IPS-NIHi7 (cell line): Measurements from ENCODE around the gene RUNX1.

Experiments used
- DNase-seq: peaks from one replicate; pipeline ENCODE4 v3.0.0; 2012; ENCODE audit warnings: mixed read lengths; ENCODE audit errors: extremely low spot score

The RUNX1 gene

DNA sequence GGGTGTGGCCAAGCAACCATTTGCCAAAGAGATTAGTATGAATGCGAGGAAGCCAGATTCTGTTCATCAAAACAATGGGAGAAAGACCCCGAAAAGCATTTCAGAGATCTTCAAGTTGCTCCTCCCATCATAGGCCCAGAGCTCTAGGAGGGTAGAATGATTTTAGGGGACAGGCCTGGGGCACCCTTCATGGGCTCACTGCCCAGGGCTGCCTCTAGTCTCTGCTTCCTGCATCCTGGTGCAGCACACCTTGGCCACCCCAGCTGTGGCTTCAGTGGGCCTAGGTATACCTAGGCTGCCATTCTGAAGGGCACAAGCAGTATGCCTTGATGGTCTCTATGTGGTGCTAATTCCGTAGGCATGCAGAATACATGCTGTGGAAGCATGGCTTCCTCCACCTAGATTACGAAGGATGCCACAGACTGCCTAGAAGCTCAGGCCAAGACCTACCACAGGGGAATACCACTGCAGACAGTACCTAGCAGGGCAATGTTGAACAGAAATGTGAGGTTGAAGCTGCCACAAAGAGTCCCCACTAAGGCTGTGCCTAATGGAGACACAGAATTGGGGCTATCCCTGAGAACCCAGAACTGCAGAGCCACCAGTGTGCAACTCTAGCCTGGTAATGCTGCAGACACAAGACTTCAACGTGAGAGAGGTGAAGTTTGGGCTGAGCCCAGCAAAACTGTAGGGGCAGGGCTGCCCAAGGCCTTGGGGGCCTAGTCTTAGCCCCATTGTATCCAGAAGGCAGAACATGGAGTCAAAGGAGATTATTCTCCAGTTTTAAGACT lies 221.5 kb downstream of the RUNX1 start:
- DNase-seq, result no peak

DNA sequence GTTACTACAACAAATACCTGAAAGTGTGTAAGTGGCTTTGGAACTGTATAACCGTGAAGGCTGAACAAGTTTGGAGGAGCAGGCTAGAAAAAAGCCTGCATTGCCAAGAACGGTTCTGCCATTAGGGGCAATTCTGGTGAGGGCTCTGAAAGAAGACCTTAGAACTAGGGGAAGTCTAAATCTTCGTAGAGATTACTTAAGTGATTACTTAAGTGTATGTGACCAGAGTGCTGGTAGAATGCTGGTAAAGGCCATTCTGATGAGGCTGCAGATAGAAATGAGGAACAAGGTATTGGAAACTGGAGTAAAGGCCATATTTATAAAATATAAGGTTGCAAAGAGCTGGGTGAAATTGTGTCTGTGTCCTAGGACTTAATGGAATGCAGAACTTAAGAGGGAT lies 222.3 kb downstream of the RUNX1 start:
- no peak for DNase-seq

DNA sequence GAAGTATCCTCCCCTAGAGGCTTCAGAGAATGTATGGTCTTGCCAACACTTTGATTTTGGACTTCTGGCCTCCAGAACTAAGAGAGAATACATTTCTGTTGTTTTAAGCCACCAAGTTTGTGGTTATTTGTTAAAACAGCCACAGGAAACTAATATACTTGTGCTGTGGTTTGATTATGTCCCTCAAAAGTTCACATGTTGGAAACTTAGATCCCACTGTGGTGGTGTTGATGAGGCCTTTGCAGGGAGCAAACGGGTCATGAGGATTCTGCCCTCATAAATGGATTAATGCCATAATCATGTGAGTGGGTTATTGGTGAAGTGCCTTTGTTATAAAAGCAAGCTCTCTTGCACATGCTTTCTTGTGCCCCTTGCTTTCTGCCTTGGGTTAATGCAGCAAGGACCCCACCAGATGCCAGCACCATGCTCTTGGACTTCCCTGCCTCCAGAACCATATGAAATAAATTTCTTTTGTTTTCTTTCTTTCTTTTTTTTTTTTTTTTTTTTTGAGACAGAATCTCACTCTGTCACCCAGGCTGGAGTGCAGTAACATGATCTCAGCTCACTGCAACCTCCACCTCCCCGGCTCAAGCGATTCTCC lies 223.1 kb downstream of the RUNX1 start:
- no peak for DNase-seq

DNA sequence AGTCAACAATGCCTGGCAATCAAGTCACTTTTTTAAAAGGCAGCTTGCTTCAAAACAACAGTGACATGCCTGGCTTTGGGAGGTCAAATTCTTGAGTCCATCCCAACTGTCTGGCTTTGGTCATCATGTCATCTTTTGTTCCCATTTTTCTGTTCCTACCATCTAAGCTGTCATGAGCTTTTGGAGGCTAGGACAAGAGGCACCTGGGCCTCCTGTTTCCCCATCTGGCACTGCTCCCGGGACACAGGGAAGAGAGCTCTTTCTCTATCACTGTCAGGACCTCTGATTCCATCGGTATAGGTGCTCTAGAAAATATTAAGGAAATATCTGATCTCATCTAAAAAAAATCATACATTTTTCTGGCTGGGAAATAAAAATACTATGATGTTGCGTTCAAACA lies 224.0 kb downstream of the RUNX1 start:
- DNase-seq, result no peak

DNA sequence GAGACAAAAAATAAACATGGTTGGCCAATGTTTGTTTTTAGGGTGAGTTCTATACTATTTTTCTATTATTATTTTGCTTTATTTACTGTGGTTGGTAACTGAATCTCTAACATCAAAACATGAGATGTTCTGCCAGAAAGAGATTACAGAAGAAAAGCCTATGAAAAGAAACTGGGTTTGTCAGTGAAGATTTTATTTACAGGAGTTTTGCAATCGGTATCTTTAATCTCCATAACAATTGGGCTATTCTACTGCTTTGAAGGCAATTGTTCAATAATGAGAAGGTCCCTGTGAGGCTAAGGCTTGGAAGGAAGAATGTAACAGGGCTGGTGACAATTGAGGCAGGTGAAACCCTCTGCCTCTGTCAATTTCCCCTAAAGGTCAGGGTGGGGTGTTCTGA lies 224.8 kb downstream of the RUNX1 start:
- no peak for DNase-seq

DNA sequence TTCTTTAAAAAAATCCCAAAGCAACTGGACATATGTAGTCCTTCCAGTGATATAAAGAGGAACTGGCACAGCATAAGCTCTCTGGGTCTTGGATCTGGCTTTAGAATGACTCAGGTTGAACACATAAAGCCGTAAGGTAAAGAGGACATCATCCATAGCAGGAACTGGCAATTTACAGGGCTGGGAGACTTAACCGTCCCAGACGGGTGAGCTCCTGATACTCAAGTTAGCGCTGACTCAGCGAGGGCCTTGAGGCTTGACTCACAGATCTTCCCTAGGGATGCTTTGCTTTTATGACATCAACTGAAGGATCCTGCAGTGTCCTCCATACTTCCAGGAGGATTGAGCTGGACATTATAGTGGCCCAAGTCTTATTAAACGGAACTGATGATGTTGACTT lies 226.2 kb downstream of the RUNX1 start:
- no peak for DNase-seq

DNA sequence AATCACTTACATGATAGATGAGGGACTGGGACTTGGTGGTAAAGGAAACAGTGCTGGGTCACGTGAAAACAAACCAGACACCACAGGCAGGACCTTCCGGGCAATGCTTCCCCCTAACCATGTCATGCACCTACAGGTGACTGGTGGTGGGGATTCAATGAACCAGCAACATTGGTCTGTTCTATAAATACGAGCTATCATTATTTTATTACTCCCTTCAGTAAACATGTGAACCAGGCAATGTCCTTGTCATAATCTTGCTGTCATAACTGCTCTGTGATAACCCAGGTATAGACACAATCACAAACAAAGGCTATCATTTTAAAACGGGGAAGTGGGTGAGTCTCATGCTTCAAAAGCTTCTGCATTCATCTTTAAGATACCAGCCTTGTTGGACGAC lies 226.9 kb downstream of the RUNX1 start:
- DNase-seq, result no peak

DNA sequence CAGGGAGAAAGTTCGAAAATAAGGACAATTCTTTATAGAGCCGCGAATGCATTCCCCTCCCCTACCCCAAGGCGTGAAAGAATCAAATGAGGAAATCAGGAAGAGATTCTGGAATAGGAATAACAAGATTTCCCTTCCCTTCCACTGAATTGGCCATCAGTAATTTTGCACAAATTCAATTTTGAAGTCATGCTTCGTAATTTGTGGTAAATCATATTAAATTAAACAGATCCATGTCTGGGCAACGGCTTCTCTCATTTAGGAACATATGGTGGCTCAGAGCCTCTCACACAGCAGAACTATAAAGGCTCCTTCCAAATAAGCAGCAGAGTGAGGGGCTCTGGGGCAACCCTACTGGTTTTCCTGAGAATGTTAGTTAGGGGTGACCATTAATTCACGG lies 227.4 kb downstream of the RUNX1 start:
- no peak for DNase-seq

DNA sequence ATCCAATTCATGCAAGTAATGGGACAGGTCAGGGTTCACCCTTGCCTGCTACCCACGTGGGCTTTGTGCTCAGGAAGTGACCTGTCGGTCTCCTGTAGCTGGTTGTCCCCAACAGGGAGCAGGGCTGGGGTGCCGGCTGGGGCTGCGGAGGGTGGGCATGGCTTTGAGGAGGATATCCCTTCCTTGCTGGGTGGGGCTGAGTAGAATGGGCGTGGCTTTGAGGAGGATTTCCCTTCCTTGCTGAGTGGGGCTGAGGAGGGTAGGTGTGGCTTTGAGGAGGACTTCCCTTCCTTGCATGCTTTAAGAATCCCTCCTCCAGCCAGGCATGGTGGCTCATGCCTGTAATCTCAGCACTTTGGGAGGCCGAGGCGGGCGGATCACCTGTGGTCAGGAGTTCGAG lies 229.1 kb downstream of the RUNX1 start:
- DNase-seq, result no peak

DNA sequence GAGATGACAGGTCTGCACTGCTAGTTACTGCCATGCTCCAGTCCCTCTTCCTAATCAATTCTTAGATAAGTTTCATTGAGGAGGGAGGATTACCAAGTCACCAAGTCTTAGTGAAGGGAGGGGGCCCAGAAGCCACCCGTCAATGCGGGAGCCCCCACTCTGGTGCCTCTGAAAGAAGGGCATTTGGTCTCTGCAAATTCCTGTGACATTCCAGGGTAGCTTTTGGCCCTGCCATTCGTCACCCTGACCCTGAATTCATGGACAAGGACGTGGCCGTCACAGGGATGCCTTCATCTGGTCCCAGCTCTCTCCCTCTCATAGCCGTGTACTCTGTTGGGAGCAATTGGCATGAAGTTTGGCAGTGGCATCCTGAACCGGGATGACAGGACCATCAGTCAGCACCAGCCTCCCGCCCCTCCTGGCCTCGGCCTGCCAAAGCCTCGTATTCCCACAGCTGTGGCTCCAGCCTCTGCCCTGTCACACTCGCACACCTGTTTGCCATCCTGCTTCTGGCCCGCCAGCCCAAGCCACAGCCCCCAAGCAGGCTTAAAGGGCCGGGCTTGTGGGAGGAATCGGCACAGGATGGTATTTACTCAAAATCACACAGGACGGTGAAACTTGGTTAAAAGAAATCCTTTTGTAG lies 229.6 kb downstream of the RUNX1 start:
- no peak for DNase-seq

DNA sequence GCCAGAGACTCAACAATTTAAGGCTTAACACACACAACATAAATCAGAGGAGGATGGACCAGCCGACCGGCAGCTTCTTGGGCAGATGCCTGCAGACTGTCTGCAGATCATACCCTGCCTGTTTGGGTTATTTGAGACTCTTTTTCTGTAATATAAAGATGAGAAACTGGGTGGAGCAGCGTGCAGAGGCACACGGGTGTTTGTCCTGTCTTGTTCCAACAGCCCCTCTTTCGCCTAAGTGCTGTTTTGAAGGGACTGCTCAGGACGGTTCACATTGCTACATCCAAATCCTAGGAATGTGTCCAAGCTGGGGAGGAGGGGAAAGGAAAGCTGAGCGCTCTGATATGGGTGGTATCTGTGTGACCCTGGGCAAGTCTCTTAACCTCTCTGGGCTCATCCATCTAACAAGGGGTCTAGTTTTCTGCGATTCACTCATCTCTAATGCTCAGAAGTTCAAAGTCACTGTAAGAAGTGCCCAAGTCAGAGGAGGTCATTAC lies 230.4 kb downstream of the RUNX1 start:
- DNase-seq, result no peak

DNA sequence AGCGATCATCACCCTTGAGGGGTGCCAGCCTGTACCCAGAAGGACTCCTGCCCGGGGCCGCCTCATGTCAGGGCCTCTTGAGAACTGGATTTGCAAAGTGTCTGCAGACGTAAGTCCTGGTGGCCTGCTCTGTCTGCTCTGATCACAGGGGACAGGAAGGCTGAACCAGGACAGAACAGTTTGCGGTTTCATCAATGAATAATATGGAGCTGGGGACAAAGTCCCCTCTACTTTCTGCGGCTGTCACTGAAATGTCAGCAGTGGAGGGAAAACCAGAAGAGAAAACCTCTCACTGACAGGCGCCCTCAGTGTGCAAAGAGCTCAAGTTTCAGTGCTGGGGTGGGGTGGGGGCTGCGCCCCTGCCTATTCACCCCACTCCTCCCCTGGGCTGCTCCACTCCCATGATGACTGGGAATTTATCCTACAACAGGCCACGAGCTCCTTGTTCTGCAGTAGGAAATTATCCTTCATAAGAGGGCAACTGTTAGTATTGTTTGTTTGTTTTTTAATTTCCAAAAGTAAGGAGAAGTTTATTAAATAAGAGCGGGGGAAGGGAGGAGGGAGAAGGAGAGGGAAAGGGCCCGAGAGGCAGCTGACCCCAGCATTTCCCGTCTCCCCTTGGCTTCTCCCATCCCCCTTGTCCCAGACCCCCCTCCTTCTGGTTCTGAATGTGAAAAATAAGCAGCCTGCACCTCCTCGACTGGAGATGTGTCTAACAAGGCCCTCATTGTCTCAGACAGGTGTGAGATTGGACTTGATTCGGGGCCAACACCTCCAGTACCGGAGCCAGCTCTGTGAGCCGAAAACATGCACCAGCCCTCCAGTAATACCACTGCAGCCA lies 231.1 kb downstream of the RUNX1 start:
- no peak for DNase-seq

DNA sequence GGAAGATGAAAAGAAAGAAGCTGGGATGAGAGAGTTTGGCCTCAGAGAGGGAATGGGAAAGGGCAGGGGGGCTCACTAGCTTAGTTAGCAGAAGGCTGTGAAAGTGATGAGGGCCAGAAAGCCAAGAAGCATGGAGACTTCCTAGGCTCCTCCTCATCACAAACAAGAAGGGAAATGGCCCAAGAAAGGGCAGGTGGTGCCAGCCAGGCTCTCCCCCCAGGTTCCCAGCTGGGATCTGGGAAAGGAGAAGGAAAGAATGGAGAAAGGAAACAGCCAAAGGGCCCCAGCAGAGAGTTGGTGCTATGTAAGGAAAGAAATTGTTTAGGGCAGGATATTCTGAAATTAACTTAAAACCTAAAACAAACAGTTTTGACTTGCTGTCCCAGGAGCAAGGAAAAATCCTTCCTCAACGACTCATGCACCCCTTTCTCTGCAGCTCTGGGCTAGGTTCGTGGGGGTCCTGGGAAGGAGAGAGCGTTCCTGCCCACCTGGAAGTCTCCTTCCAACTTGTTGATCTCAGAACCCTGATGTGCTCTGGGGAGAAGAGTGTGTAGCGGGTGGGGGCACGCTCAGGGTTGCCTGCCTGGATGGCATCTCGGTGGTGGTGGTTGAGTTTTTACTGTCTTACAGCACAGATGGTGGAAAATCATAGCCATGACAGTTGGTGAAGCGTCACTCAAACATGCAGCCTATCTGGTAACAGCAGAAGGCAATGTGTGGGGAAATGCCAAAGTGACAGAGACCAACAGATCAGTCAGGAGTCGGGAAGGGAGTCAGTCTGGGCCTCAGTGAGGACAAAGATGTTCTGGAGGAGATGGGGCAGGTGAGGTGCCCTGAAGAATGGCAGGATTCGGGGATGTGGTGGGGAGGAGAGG lies 233.0 kb downstream of the RUNX1 start:
- DNase-seq, result no peak

DNA sequence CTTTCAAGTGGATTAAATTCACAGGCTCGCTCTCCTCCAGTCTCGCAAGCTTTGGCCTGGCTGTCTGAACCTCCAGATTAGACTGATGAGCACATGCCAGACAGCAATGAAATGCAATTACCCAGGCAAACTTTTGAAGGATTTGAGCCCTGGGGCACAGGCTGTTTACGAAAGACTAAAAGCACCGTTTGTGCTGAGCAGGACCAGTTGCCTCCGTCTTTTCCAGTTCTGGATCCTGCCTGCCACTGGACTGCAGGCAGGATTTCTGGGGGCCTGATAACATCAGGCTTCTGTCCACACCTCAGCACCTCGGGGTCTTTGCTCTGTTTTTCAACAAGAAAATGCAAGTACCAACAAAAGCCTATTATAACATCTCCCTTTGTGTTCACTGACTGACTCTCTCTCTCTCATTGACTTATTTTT lies 234.6 kb downstream of the RUNX1 start:
- no peak for DNase-seq

DNA sequence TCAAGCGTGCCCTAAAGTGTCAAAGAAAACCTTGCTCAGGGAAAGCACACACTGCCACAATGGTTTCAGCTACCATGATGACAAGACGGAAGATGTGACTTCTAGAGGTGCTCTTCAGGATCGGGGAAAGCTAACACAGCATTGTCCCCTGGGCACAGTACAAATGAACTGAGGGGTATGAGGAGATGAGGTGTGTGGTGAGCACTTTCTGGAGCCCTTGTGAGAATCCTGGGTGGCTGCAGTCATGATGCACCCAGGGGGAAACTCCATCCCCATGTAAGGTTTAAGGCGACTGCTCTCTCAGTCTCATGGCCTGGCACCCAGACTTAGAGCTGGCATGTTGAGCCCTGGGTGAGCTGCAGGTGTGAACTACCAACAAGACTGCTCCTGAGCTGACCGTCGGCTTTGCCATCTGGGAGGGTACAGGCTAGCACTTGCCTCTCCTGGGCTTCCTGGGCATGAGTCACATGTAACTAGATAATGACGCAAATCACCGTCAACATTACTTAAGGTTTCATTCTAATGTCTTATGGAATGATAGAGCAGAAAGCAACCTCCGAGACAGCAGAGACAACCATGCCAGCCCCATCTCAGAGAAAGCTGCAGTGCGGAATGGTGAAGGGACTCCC lies 235.7 kb downstream of the RUNX1 start:
- DNase-seq, result no peak

DNA sequence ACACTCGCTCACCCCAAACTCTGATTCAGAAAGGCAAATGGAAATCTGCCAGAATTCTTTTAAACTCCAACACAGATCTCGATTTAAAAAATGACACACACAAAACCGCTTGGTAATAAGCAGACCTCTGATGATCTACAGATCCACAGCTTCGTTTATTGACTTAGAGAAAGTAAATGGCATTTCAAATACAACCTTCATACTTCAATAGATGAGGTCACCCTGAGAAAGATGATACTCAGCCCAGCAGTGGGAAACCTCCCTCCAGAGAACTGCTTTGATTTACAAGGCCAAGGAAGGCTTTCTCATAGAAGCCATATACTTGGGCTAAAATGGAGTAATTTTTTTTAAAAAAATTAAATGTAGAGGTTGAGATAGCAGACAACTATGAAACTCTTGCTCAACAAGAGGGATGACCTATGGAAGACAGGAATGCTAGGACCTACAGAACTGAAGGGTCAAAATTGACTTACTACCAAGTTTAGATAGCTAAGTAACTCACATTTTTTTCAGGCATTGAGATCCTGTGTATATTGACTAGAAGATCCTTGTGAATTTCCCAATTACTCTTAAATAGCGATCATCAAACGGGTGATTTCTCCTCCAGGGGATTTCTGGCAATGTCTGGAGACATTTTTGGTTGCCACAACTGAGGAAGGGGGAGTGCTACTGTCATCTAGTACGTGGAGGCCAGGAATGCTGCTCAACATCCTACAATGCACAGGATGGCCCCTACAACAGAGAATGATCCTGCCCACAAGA lies 236.4 kb downstream of the RUNX1 start:
- no peak for DNase-seq

DNA sequence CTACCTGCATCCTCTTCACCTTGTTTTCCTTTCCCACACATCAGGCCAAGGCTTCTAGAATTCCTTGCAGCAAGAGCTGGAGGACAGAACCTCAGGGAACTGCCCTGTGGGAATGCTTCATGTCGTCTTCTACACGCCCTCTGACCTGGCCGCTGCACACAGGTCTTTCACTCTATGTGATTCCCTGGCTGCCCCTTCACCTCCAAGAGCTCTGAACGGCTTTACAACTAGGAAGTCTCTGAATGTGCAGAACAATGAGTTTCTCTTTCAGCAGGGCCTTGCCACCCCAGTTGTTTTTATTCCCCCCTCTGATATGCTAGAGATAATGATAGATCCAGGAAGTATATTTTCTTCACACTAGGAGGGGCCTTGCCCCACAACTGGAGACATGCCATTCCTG lies 237.7 kb downstream of the RUNX1 start:
- DNase-seq, result no peak

DNA sequence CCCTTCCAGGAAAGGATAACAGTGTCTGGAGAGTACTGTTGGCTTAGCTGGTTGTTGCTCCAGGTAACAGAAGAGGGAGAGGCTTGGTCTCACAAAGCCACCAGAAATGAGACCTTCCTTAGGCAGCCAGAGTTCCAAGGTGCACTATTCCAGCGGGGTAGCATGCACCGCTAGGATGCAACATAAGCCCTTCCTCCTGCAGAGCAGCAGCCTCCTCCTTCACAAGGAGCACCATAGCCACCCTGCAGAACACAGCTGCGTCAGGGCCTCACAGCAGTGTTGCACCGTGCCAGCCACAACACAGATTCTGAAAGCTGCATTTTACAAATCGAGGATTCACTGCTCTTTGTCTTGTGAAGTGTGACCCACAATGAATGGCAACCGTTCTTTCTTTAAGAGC lies 238.3 kb downstream of the RUNX1 start:
- DNase-seq, result no peak

DNA sequence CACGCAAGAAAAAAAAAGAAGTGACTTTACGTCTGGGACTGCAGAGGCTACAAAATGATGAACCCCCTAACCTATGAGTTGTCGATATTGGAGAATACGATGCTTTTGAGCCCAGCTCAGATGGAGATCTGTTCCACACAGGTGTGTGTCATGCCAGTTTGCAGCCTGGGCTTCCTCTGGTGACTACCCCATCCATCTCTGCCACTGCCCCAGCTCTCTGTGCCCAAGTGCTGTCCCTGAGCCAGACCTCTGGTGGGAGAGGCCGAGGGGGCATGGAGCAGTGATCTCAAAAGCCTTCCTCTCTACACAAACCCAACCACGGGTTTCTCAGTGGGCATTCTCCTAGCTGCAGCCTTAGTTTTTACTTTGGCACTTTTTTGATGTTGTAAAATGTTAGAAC lies 239.3 kb downstream of the RUNX1 start:
- no peak for DNase-seq
